Measurements from ENCODE around the gene FHIT. TPM values are rescaled to one million over a fixed set of nuclear protein-coding genes. Genes with fewer than 3 reads are reported as not detected.

The FHIT gene
- total RNA-seq, 2 experiments from 2014 or later: 7.6 to 7.9 TPM

- ChIA-PET POLR2A (no interaction called here), CTCF (no interaction called here)
- Mint-ChIP-seq H3K27me3 (peaks cover 25% of the 10 kb centered on the region), H3K36me3 (ENCODE audit: low read depth) (no peaks in the 10 kb centered on the region), H3K9me3 (no peaks in the 10 kb centered on the region), H3K27ac (no peak overlapping the region), H3K4me3 (no peak overlapping the region), H3K4me1 (ENCODE audit: low read depth) (peaks cover 47% of the 10 kb centered on the region)
- no peak for TF ChIP-seq CTCF (IDR thresholded peaks at IDR 0.05)
- ATAC-seq: no peak
- intact Hi-C loops (cut with micrococcal nuclease): no loop called here
- DNase-seq: no peak
Measured at GRCh38 chr3:59774000-59774399, 1477.3 kb downstream of the FHIT start.

- H3K36me3 Mint-ChIP-seq (ENCODE audit: low read depth): no peaks in the 10 kb centered on the region
- intact Hi-C loops (cut with micrococcal nuclease): no loop called here
- TF ChIP-seq CTCF (IDR thresholded peaks at IDR 0.05): no peak
- ChIA-PET CTCF (interaction anchor here (0.8 to 1.9 kb wide), 7 partner anchors 9 to 460 kb away, joined by 3 to 7 read pairs (median 4); no protein-coding TSS in a partner anchor), POLR2A (interaction anchor here (0.9 to 1.3 kb wide), 3 partner anchors 9 to 14 kb away, joined by 3 to 6 read pairs (median 5); no protein-coding TSS in a partner anchor)
- ATAC-seq (peak; percentile 64), DNase-seq (peak; percentile 75)
- peaks cover 39% of the 10 kb centered on the region for H3K4me1 Mint-ChIP-seq (ENCODE audit: low read depth)
- H3K9me3 Mint-ChIP-seq: no peaks in the 10 kb centered on the region
- peak overlapping the region; percentile 23 for H3K27ac Mint-ChIP-seq
- no peak overlapping the region for H3K4me3 Mint-ChIP-seq
- H3K27me3 Mint-ChIP-seq: peaks cover 25% of the 10 kb centered on the region
Measured at GRCh38 chr3:59772416-59773408, 1478.5 kb downstream of the FHIT start.

DNA sequence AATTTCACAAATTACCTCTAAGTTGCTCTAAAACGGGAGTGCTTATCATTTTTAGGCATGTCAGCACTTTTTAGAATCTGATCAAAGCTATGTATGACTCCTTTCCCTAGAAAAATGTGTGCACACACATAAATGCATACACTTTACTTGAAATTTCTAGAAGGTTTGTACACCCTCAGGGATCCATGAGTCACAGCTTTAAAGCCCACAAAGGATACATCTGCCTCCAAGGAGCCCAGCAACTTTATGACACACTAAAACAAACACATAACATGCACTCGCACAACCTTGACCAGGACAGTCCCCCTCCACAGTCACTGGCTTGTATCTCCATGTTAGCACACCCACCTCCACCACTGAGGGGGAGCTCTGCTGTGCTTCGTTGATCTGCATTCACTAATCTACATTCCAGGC lies 1479.5 kb downstream of the FHIT start:
- ChIA-PET POLR2A (interaction anchor here (0.9 to 1.1 kb wide), 2 partner anchors 8 to 13 kb away, joined by 3 to 6 read pairs; no protein-coding TSS in a partner anchor), CTCF (interaction anchor here (0.8 to 1.9 kb wide), 5 partner anchors 8 to 197 kb away, joined by 3 to 7 read pairs (median 5); no protein-coding TSS in a partner anchor)
- TF ChIP-seq CTCF (IDR thresholded peaks at IDR 0.05): no peak
- H3K27ac Mint-ChIP-seq: no peak overlapping the region
- intact Hi-C loops (cut with micrococcal nuclease): no loop called here
- ATAC-seq (peak; percentile 56), DNase-seq (no peak)
- no peaks in the 10 kb centered on the region for H3K9me3 Mint-ChIP-seq
- peaks cover 23% of the 10 kb centered on the region for H3K27me3 Mint-ChIP-seq
- peaks cover 33% of the 10 kb centered on the region for H3K4me1 Mint-ChIP-seq (ENCODE audit: low read depth)
- H3K36me3 Mint-ChIP-seq (ENCODE audit: low read depth): no peaks in the 10 kb centered on the region
- no peak overlapping the region for H3K4me3 Mint-ChIP-seq

DNA sequence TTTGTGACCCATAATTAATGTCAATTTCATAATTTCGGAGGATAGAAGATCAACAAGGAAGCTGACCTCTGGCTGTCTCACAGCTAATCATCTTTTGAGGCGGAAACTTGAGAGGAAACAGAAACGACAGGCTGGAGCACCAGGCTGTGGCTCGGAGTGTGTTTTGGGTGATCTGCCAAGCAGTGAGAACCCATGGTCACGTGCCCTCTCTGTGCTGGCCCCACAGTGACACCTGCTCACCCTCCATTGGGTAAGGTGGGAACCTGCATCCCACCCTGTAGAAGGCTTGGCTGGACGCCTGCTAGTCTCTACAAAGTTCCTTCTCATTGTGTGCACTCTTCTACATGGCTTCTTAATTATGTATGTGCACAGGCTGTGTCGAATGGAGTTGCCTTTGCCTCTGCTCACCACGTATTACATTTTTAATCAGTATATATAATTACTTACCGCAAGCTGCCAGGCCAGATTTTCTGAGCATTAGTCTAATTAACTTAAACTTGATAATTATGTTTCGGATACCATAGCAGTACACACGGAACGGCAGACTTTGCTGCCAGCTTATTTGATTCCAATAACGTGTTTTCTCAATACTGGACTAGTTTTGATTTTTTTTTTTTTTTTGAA lies 1482.0 kb downstream of the FHIT start:
- no peak for DNase-seq
- intact Hi-C loops (cut with micrococcal nuclease): no loop called here
- Mint-ChIP-seq H3K36me3 (ENCODE audit: low read depth) (no peaks in the 10 kb centered on the region), H3K27ac (no peak overlapping the region), H3K27me3 (peaks cover 19% of the 10 kb centered on the region), H3K4me3 (no peak overlapping the region), H3K4me1 (ENCODE audit: low read depth) (peaks cover 25% of the 10 kb centered on the region), H3K9me3 (no peaks in the 10 kb centered on the region)
- ATAC-seq: no peak
- ChIA-PET CTCF (interaction anchor here (1.3 to 1.6 kb wide), 2 partner anchors 15 to 456 kb away, joined by 3 to 4 read pairs; no protein-coding TSS in a partner anchor), POLR2A (interaction anchor here (0.5 kb wide), 1 partner anchor 98 kb away, joined by 3 read pairs; no protein-coding TSS in a partner anchor)
- TF ChIP-seq CTCF (IDR thresholded peaks at IDR 0.05): no peak

All from activated CD8-positive, alpha-beta T cell treated with anti-CD3 and anti-CD28 coated beads for 36 hours (primary cell).